T-helper 2 cell treated with Interferon-gamma antibody and Interleukin-4, amounts not matched to agents 5 μg/mL and 100 μg/mL, for 36 hours (primary cell): Measurements from ENCODE around the gene KLHL29.

ENCODE experiments used
- DNase-seq: peaks from one replicate; pipeline ENCODE4 v3.0.0; 2021; ENCODE audit warnings: low spot score
- H3K27ac Mint-ChIP-seq: one replicate; pipeline ENCODE4 v1.8.0; 2021; ENCODE audit warnings: mild to moderate bottlenecking, mixed read lengths
- H3K27me3 Mint-ChIP-seq: one replicate; pipeline ENCODE4 v1.8.0; 2021; ENCODE audit warnings: low read depth, mixed read lengths
- H3K36me3 Mint-ChIP-seq: one replicate; pipeline ENCODE4 v1.8.0; 2021; ENCODE audit warnings: low read depth, mixed read lengths
- H3K4me1 Mint-ChIP-seq: one replicate; pipeline ENCODE4 v1.8.0; 2021; ENCODE audit warnings: low read depth, mixed read lengths
- H3K4me3 Mint-ChIP-seq: one replicate; pipeline ENCODE4 v1.8.0; 2022; ENCODE audit warnings: mild to moderate bottlenecking, moderate library complexity, mixed read lengths
- H3K9me3 Mint-ChIP-seq: one replicate; pipeline ENCODE4 v1.8.0; 2021; ENCODE audit warnings: mixed read lengths

Gene KLHL29

GRCh38 chr2:23516520-23517256 lies 131.7 kb downstream of the KLHL29 start:
- Mint-ChIP-seq H3K36me3 (no peaks in the 10 kb centered on the region), H3K27me3 (peaks cover 13% of the 10 kb centered on the region), H3K9me3 (no peaks in the 10 kb centered on the region), H3K27ac (no peak overlapping the region), H3K4me1 (peaks cover 2% of the 10 kb centered on the region), H3K4me3 (no peak overlapping the region)
- DNase-seq, result no peak

- Mint-ChIP-seq H3K4me3 (no peak overlapping the region), H3K9me3 (no peaks in the 10 kb centered on the region), H3K36me3 (no peaks in the 10 kb centered on the region), H3K27ac (no peak overlapping the region), H3K27me3 (peaks cover 15% of the 10 kb centered on the region), H3K4me1 (peaks cover 2% of the 10 kb centered on the region)
- no peak for DNase-seq
Observed at GRCh38 chr2:23518481-23519333, 133.7 kb downstream of the KLHL29 start.

- no peak for DNase-seq
- H3K9me3 Mint-ChIP-seq, result no peaks in the 10 kb centered on the region
- no peak overlapping the region for H3K4me3 Mint-ChIP-seq
- peaks cover 15% of the 10 kb centered on the region for H3K27me3 Mint-ChIP-seq
- no peak overlapping the region for H3K27ac Mint-ChIP-seq
- H3K36me3 Mint-ChIP-seq, result no peaks in the 10 kb centered on the region
- H3K4me1 Mint-ChIP-seq, result peaks cover 2% of the 10 kb centered on the region
Observed at GRCh38 chr2:23519334-23519651, 134.3 kb downstream of the KLHL29 start.

GRCh38 chr2:23520256-23520655 lies 135.3 kb downstream of the KLHL29 start:
- Mint-ChIP-seq H3K4me1 (no peaks in the 10 kb centered on the region), H3K27ac (no peak overlapping the region), H3K27me3 (peaks cover 7% of the 10 kb centered on the region), H3K9me3 (no peaks in the 10 kb centered on the region), H3K36me3 (no peaks in the 10 kb centered on the region), H3K4me3 (no peak overlapping the region)
- DNase-seq, result no peak

- H3K27ac Mint-ChIP-seq, result no peak overlapping the region
- H3K36me3 Mint-ChIP-seq, result no peaks in the 10 kb centered on the region
- H3K4me1 Mint-ChIP-seq, result peaks cover 4% of the 10 kb centered on the region
- peaks cover 6% of the 10 kb centered on the region for H3K27me3 Mint-ChIP-seq
- no peak overlapping the region for H3K4me3 Mint-ChIP-seq
- no peaks in the 10 kb centered on the region for H3K9me3 Mint-ChIP-seq
- DNase-seq, result no peak
Observed at GRCh38 chr2:23521060-23521459, 136.1 kb downstream of the KLHL29 start.

- Mint-ChIP-seq H3K36me3 (no peaks in the 10 kb centered on the region), H3K9me3 (no peaks in the 10 kb centered on the region), H3K4me1 (peaks cover 4% of the 10 kb centered on the region), H3K27me3 (peaks cover 2% of the 10 kb centered on the region), H3K27ac (no peak overlapping the region), H3K4me3 (no peak overlapping the region)
- DNase-seq, result no peak
Observed at GRCh38 chr2:23522726-23523372, 137.9 kb downstream of the KLHL29 start.

- H3K36me3 Mint-ChIP-seq, result no peaks in the 10 kb centered on the region
- no peak overlapping the region for H3K27ac Mint-ChIP-seq
- peaks cover 2% of the 10 kb centered on the region for H3K27me3 Mint-ChIP-seq
- H3K9me3 Mint-ChIP-seq, result no peaks in the 10 kb centered on the region
- DNase-seq, result no peak
- H3K4me1 Mint-ChIP-seq, result peaks cover 4% of the 10 kb centered on the region
- H3K4me3 Mint-ChIP-seq, result no peak overlapping the region
Observed at GRCh38 chr2:23523373-23524260, 138.6 kb downstream of the KLHL29 start.

- no peak for DNase-seq
- H3K27ac Mint-ChIP-seq, result no peak overlapping the region
- H3K36me3 Mint-ChIP-seq, result no peaks in the 10 kb centered on the region
- no peak overlapping the region for H3K4me3 Mint-ChIP-seq
- H3K4me1 Mint-ChIP-seq, result peaks cover 4% of the 10 kb centered on the region
- peaks cover 2% of the 10 kb centered on the region for H3K27me3 Mint-ChIP-seq
- no peaks in the 10 kb centered on the region for H3K9me3 Mint-ChIP-seq
Observed at GRCh38 chr2:23524261-23524706, 139.3 kb downstream of the KLHL29 start.

GRCh38 chr2:23525137-23525765 lies 140.3 kb downstream of the KLHL29 start:
- Mint-ChIP-seq H3K4me1 (peaks cover 4% of the 10 kb centered on the region), H3K27me3 (peaks cover 2% of the 10 kb centered on the region), H3K36me3 (no peaks in the 10 kb centered on the region), H3K4me3 (no peak overlapping the region), H3K9me3 (no peaks in the 10 kb centered on the region), H3K27ac (no peak overlapping the region)
- DNase-seq, result no peak

- H3K4me3 Mint-ChIP-seq, result no peak overlapping the region
- no peaks in the 10 kb centered on the region for H3K9me3 Mint-ChIP-seq
- no peak overlapping the region for H3K27ac Mint-ChIP-seq
- peak; percentile 14 for DNase-seq
- H3K4me1 Mint-ChIP-seq, result peaks cover 8% of the 10 kb centered on the region
- no peaks in the 10 kb centered on the region for H3K36me3 Mint-ChIP-seq
- H3K27me3 Mint-ChIP-seq, result peaks cover 2% of the 10 kb centered on the region
Observed at GRCh38 chr2:23526114-23526513, 141.1 kb downstream of the KLHL29 start.

GRCh38 chr2:23526835-23527790 lies 142.1 kb downstream of the KLHL29 start:
- peaks cover 14% of the 10 kb centered on the region for H3K4me1 Mint-ChIP-seq
- H3K9me3 Mint-ChIP-seq, result no peaks in the 10 kb centered on the region
- H3K27ac Mint-ChIP-seq, result no peak overlapping the region
- H3K27me3 Mint-ChIP-seq, result peaks cover 2% of the 10 kb centered on the region
- H3K36me3 Mint-ChIP-seq, result no peaks in the 10 kb centered on the region
- no peak overlapping the region for H3K4me3 Mint-ChIP-seq
- no peak for DNase-seq

- Mint-ChIP-seq H3K36me3 (peaks cover 2% of the 10 kb centered on the region), H3K9me3 (no peaks in the 10 kb centered on the region), H3K4me1 (peaks cover 25% of the 10 kb centered on the region), H3K4me3 (no peak overlapping the region), H3K27ac (no peak overlapping the region), H3K27me3 (no peaks in the 10 kb centered on the region)
- no peak for DNase-seq
Observed at GRCh38 chr2:23528171-23528570, 143.2 kb downstream of the KLHL29 start.
